ENCODE measurements around the gene NGEF. TPM values are rescaled to one million over a fixed set of nuclear protein-coding genes. Genes with fewer than 3 reads are reported as not detected.

The NGEF gene
- total and polyA plus RNA-seq, 2 donors (not counting 1 experiment from before 2014, with no cell fraction given): under 0.01 to 0.24 TPM

DNA sequence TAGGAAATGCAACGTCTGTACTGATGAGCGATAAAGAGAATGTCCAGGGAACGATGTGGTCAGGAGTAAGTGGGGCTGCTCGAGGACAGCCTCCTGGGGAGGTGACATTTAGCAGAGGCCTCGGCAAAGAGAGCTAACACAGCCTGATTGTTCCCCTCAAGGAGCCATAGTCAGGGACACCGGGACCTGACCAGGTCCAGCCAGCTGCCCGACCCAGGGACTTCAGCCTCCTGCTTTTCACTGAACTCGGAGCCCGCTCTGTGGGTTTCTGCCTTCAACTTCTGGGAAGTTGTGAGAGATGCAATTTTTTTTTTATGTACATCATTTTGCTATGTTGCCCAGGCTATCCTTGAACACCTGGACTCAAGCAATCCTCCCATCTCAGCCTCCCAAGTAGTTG is 29.5 kb upstream of the NGEF start:
- Histone ChIP-seq H3K79me2 (ENCODE audit: control insufficient read depth, insufficient read depth, low read length) (no peaks in the 10 kb centered on the region), H3K9ac (ENCODE audit: insufficient read depth, low read length) (no peak overlapping the region), H3K9me3 (ENCODE audit: control insufficient read depth, insufficient read depth, low read depth, low read length) (no peaks in the 10 kb centered on the region), H4K20me1 (ENCODE audit: control insufficient read depth, extremely low read depth, insufficient read depth, low read length) (no peaks in the 10 kb centered on the region), H3K4me3 (replicated peaks in 1 of 4; ENCODE audit: control extremely low read depth in 1 of 4, insufficient read depth in 1 of 4, low read depth in 3 of 4, low read length in 4 of 4) (no peak overlapping the region), H3K4me2 (ENCODE audit: extremely low read depth, insufficient read depth, low read length) (no peak overlapping the region), H3K36me3 (ENCODE audit: control insufficient read depth, insufficient read depth, low read length) (no peaks in the 10 kb centered on the region), H3K4me1 (ENCODE audit: control insufficient read depth, extremely low read depth, insufficient read depth, low read length) (no peaks in the 10 kb centered on the region), H3K27ac (ENCODE audit: insufficient read depth, low read length) (no peak overlapping the region), H3K27me3 (ENCODE audit: control insufficient read depth, insufficient read depth, low read length) (peaks cover 2% of the 10 kb centered on the region), H2AFZ (ENCODE audit: low read length) (no peak overlapping the region)
- no peak for DNase-seq (ENCODE audit: low read depth in 2 of 2)
- TF ChIP-seq, protein P1, sequence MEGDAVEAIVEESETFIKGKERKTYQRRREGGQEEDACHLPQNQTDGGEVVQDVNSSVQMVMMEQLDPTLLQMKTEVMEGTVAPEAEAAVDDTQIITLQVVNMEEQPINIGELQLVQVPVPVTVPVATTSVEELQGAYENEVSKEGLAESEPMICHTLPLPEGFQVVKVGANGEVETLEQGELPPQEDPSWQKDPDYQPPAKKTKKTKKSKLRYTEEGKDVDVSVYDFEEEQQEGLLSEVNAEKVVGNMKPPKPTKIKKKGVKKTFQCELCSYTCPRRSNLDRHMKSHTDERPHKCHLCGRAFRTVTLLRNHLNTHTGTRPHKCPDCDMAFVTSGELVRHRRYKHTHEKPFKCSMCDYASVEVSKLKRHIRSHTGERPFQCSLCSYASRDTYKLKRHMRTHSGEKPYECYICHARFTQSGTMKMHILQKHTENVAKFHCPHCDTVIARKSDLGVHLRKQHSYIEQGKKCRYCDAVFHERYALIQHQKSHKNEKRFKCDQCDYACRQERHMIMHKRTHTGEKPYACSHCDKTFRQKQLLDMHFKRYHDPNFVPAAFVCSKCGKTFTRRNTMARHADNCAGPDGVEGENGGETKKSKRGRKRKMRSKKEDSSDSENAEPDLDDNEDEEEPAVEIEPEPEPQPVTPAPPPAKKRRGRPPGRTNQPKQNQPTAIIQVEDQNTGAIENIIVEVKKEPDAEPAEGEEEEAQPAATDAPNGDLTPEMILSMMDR (conservative IDR thresholded peaks at IDR 0.05 in 1 of 2, IDR thresholded peaks at IDR 0.05 in 1 of 2; ENCODE audit: low read depth in 1 of 2, low read length in 2 of 2): no peak
- TF ChIP-seq EZH2 (IDR thresholded peaks at IDR 0.05; ENCODE audit: low read length, missing control alignments): no peak

DNA sequence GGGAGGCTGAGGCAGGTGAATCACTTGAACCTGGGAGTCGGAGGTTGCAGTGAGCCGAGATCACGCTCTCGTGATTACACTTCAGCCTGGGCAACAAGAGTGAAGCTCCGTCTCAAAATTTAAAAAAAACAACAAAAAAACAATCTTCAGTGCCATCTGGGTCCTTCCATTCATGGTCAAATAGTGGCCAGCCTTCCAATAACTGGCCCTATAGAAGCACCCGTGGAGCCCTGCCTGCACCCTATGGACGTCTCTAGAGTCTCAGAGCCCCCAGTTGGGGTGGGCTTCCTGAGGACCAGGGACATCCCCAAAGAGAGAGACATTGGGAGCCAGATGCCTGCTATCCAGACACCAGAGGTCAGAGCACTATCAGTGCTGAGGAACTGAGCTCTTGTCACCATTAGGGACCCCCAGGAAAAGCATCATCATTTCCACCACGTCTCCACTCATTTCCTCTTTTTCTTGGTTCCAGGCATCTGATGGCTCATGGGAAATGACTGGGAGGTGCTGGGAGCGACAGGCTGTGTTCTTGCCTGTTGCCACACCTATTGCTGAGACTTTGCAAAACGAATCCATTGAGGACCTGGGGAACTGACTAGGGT is 28.8 kb upstream of the NGEF start:
- no peaks in the 10 kb centered on the region for H3K79me2 ChIP-seq (ENCODE audit: control insufficient read depth, insufficient read depth, low read length)
- TF ChIP-seq, protein P1 (conservative IDR thresholded peaks at IDR 0.05 in 1 of 2, IDR thresholded peaks at IDR 0.05 in 1 of 2; ENCODE audit: low read depth in 1 of 2, low read length in 2 of 2): no peak
- TF ChIP-seq EZH2 (IDR thresholded peaks at IDR 0.05; ENCODE audit: low read length, missing control alignments): no peak
- H3K4me3 ChIP-seq (replicated peaks in 1 of 4; ENCODE audit: control extremely low read depth in 1 of 4, insufficient read depth in 1 of 4, low read depth in 3 of 4, low read length in 4 of 4): no peak overlapping the region
- H4K20me1 ChIP-seq (ENCODE audit: control insufficient read depth, extremely low read depth, insufficient read depth, low read length): no peaks in the 10 kb centered on the region
- H2AFZ ChIP-seq (ENCODE audit: low read length): no peak overlapping the region
- H3K9ac ChIP-seq (ENCODE audit: insufficient read depth, low read length): no peak overlapping the region
- H3K9me3 ChIP-seq (ENCODE audit: control insufficient read depth, insufficient read depth, low read depth, low read length): no peaks in the 10 kb centered on the region
- H3K27ac ChIP-seq (ENCODE audit: insufficient read depth, low read length): no peak overlapping the region
- H3K4me2 ChIP-seq (ENCODE audit: extremely low read depth, insufficient read depth, low read length): no peak overlapping the region
- peaks cover 2% of the 10 kb centered on the region for H3K27me3 ChIP-seq (ENCODE audit: control insufficient read depth, insufficient read depth, low read length)
- H3K4me1 ChIP-seq (ENCODE audit: control insufficient read depth, extremely low read depth, insufficient read depth, low read length): no peaks in the 10 kb centered on the region
- no peak for DNase-seq (ENCODE audit: low read depth in 2 of 2)
- H3K36me3 ChIP-seq (ENCODE audit: control insufficient read depth, insufficient read depth, low read length): no peaks in the 10 kb centered on the region

GRCh38 chr2:233040571-233040970 is 27.5 kb upstream of the NGEF start:
- DNase-seq (ENCODE audit: low read depth in 2 of 2): no peak
- H3K27ac ChIP-seq (ENCODE audit: insufficient read depth, low read length): no peak overlapping the region
- no peak overlapping the region for H2AFZ ChIP-seq (ENCODE audit: low read length)

More at GRCh38 chr2:233040571-233040970, 27.5 kb upstream of the NGEF start:
- peaks cover 2% of the 10 kb centered on the region for H3K27me3 ChIP-seq (ENCODE audit: control insufficient read depth, insufficient read depth, low read length)
- no peaks in the 10 kb centered on the region for H4K20me1 ChIP-seq (ENCODE audit: control insufficient read depth, extremely low read depth, insufficient read depth, low read length)
- H3K4me2 ChIP-seq (ENCODE audit: extremely low read depth, insufficient read depth, low read length): no peak overlapping the region
- no peak overlapping the region for H3K9ac ChIP-seq (ENCODE audit: insufficient read depth, low read length)
- no peak overlapping the region for H3K4me3 ChIP-seq (replicated peaks in 1 of 4; ENCODE audit: control extremely low read depth in 1 of 4, insufficient read depth in 1 of 4, low read depth in 3 of 4, low read length in 4 of 4)
- peaks cover 3% of the 10 kb centered on the region for H3K9me3 ChIP-seq (ENCODE audit: control insufficient read depth, insufficient read depth, low read depth, low read length)
- H3K79me2 ChIP-seq (ENCODE audit: control insufficient read depth, insufficient read depth, low read length): no peaks in the 10 kb centered on the region
- no peak for TF ChIP-seq EZH2 (IDR thresholded peaks at IDR 0.05; ENCODE audit: low read length, missing control alignments)
- TF ChIP-seq, protein P1 (conservative IDR thresholded peaks at IDR 0.05 in 1 of 2, IDR thresholded peaks at IDR 0.05 in 1 of 2; ENCODE audit: low read depth in 1 of 2, low read length in 2 of 2): no peak
- no peaks in the 10 kb centered on the region for H3K36me3 ChIP-seq (ENCODE audit: control insufficient read depth, insufficient read depth, low read length)
- H3K4me1 ChIP-seq (ENCODE audit: control insufficient read depth, extremely low read depth, insufficient read depth, low read length): no peaks in the 10 kb centered on the region

Measured in fibroblast of lung (primary cell).